GM12878 (cell line): ENCODE results near the gene LDHAL6B. TPM values are rescaled to one million over a fixed set of nuclear protein-coding genes. Genes with fewer than 3 reads are reported as not detected.

Experiments
- ATAC-seq: fragments of 200-7000 bp; cut with Tn5 transposase; 3 replicates; pipeline ENCODE4 v1.9.1; 2020; ENCODE audit warnings: mild to moderate bottlenecking, moderate library complexity
- BruUV-seq: library from RNA; stranded (reverse); fragments of 400-500 nt; replicated peaks from 2 replicates; lab custom pipeline; 2021; lab: Mats Ljungman, UMichigan
- CTCF ChIA-PET: fragments of 300-600 bp; sonication (Branson Sonifier 250); formaldehyde crosslinking; extraction: SDS; loops from one replicate; lab custom pipeline; 2021; ENCODE audit warnings: inconsistent platforms; lab: Yijun Ruan, JAX
- POLR2A ChIA-PET: fragments of 350-600 bp; formaldehyde crosslinking; extraction: SDS; loops from one replicate; lab custom pipeline; 2021; ENCODE audit warnings: inconsistent platforms; lab: Charles Lee
- RAD21 ChIA-PET: fragments of 300-600 bp; sonication (Branson Sonifier 250); formaldehyde crosslinking; loops from one replicate; lab custom pipeline; 2023; ENCODE audit warnings: antibody characterized with exemption; ENCODE audit not compliant: unreplicated experiment; lab: Charles Lee
- SMC1A ChIA-PET: fragments of 300-600 bp; sonication (Branson Sonifier 250); formaldehyde crosslinking; loops from one replicate; lab custom pipeline; 2023; ENCODE audit not compliant: unreplicated experiment, uncharacterized antibody; lab: Charles Lee
- DNase-seq: peaks from one replicate; pipeline ENCODE4 v3.0.0-alpha.2; 2011; ENCODE audit warnings: low read depth, low spot score
- FAIRE-seq: peaks from 3 replicates; lab custom pipeline; 2011; peaks lifted over from hg19 to GRCh38; lab: Jason Lieb, UNC
- H2AFZ ChIP-seq: 2 replicates; pipeline ENCODE4 v1.6.0; 2011; ENCODE audit warnings: low read depth, low read length, control low read depth; ENCODE audit not compliant: control insufficient read depth
- H3K27ac ChIP-seq: 2 replicates; pipeline ENCODE4 v1.5.1; 2011; ENCODE audit warnings: control low read depth; ENCODE audit not compliant: control insufficient read depth, insufficient read depth
- H3K27me3 ChIP-seq, 2 experiments: replicated peaks in 1 of 2; 2 replicates each; pipeline versions ENCODE4 v1.6.0 to v1.6.1; 2011; ENCODE audit warnings: low read length in 1 of 2; ENCODE audit not compliant: control insufficient read depth in 2 of 2, insufficient read depth in 2 of 2
- H3K36me3 ChIP-seq, 2 experiments: 2 replicates each; pipeline ENCODE4 v1.5.1; 2011; ENCODE audit warnings: low read length in 1 of 2; ENCODE audit not compliant: control insufficient read depth in 2 of 2, insufficient read depth in 2 of 2
- H3K4me1 ChIP-seq: 2 replicates; pipeline ENCODE4 v1.6.1; 2011; ENCODE audit warnings: mild to moderate bottlenecking, low read length, moderate library complexity, mixed read lengths; ENCODE audit not compliant: control insufficient read depth, insufficient read depth
- H3K4me2 ChIP-seq: 2 replicates; pipeline ENCODE4 v1.6.0; 2011; ENCODE audit warnings: control low read depth; ENCODE audit not compliant: control insufficient read depth, insufficient read depth
- H3K4me3 ChIP-seq: fragments of 200-600 bp; sonication (generic); 2 replicates; pipeline ENCODE4 v1.5.1; 2016
- H3K79me2 ChIP-seq: 2 replicates; pipeline ENCODE4 v1.6.0; 2011; ENCODE audit warnings: low read length; ENCODE audit not compliant: control insufficient read depth, insufficient read depth
- H3K9ac ChIP-seq: 2 replicates; pipeline ENCODE4 v1.8.0; 2011; ENCODE audit warnings: low read length, control low read depth, mixed read lengths; ENCODE audit not compliant: control insufficient read depth, insufficient read depth
- H3K9me3 ChIP-seq: replicated peaks from 3 replicates; pipeline ENCODE4 v1.5.1; 2011; ENCODE audit warnings: mild to moderate bottlenecking, low read length; ENCODE audit not compliant: control insufficient read depth, insufficient read depth
- H4K20me1 ChIP-seq: 2 replicates; pipeline ENCODE4 v1.6.0; 2011; ENCODE audit not compliant: control insufficient read depth, insufficient read depth
- CBX3 ChIP-seq: fragments of 200-600 bp; sonication (generic); IDR thresholded peaks from 2 replicates; pipeline ENCODE4 v1.6.1; 2016; ENCODE audit warnings: low read depth, borderline replicate concordance
- JUND ChIP-seq: IDR thresholded peaks from 2 replicates; pipeline ENCODE4 v1.6.1; 2012; ENCODE audit warnings: low read depth, mild to moderate bottlenecking, low read length, improper control_type of control experiment, moderate library complexity
- MEF2B ChIP-seq: fragments of 450-650 bp; IDR thresholded peaks from 2 replicates; pipeline ENCODE4 v1.6.1; 2018; ENCODE audit warnings: mild to moderate bottlenecking, moderate library complexity; ENCODE audit not compliant: partially characterized antibody, poor library complexity, severe bottlenecking
- MXI1 ChIP-seq: fragments of 150-350 bp; IDR thresholded peaks from 2 replicates; pipeline ENCODE4 v1.6.1; 2011; ENCODE audit warnings: low read depth, mild to moderate bottlenecking, inconsistent platforms, low read length, improper control_type of control experiment
- NFIC ChIP-seq: IDR thresholded peaks from 2 replicates; pipeline ENCODE4 v1.6.1; 2012; ENCODE audit warnings: low read depth, mild to moderate bottlenecking, inconsistent platforms, low read length, moderate library complexity
- POLR2AphosphoS5 ChIP-seq: IDR thresholded peaks from 2 replicates; pipeline ENCODE4 v1.6.1; 2011; ENCODE audit warnings: mild to moderate bottlenecking, low read length, inconsistent platforms
- RAD21 ChIP-seq: IDR thresholded peaks from 2 replicates; pipeline ENCODE4 v1.6.1; 2011; ENCODE audit warnings: mild to moderate bottlenecking, low read depth, low read length, moderate library complexity; ENCODE audit not compliant: insufficient read depth
- RFX5 ChIP-seq: IDR thresholded peaks from 2 replicates; pipeline ENCODE4 v1.6.1; 2011; ENCODE audit warnings: low read depth, low read length, improper control_type of control experiment
- SMAD1 ChIP-seq: fragments of 450-650 bp; IDR thresholded peaks from 2 replicates; pipeline ENCODE4 v1.6.1; 2018; ENCODE audit warnings: mild to moderate bottlenecking, low read depth; ENCODE audit not compliant: partially characterized antibody
- STAT1 ChIP-seq: fragments of 450-650 bp; conservative IDR thresholded peaks from 2 replicates; pipeline ENCODE4 v1.6.1; 2014; ENCODE audit warnings: antibody characterized with exemption, mild to moderate bottlenecking
- TCF3 ChIP-seq: IDR thresholded peaks from 2 replicates; pipeline ENCODE4 v1.6.1; 2012; ENCODE audit warnings: low read depth, mild to moderate bottlenecking, low read length, borderline replicate concordance; ENCODE audit not compliant: insufficient read depth
- USF1 ChIP-seq: IDR thresholded peaks from 2 replicates; pipeline ENCODE4 v1.6.1; 2011; ENCODE audit warnings: borderline replicate concordance, low read depth, mild to moderate bottlenecking, moderate library complexity, mixed read lengths, low read length; ENCODE audit not compliant: insufficient read depth; ENCODE audit errors: extremely low read length
- ZNF217 ChIP-seq: fragments of 450-650 bp; IDR thresholded peaks from 2 replicates; pipeline ENCODE4 v1.6.1; 2017; ENCODE audit warnings: antibody characterized with exemption, mild to moderate bottlenecking
- WGBS: methylation state at CpG from one replicate; pipeline ENCODE4 v1.1.6; 2016; ENCODE audit warnings: low lambda C conversion rate; ENCODE audit not compliant: insufficient replicate concordance, insufficient coverage; ENCODE audit errors: missing lambda C conversion rate; 5-methylcytosine and 5-hydroxymethylcytosine counted together
- in situ Hi-C: fragments of 300-500 bp; cut with MboI; formaldehyde crosslinking; loops from 9 replicates; pipeline ENCODE4 v1.14.3; 2018; ENCODE audit warnings: mixed read lengths
- intact Hi-C: fragments of 100-400 bp; cut with micrococcal nuclease; formaldehyde crosslinking; loops from one replicate; pipeline ENCODE4 v1.14.2; 2022; ENCODE audit not compliant: unreplicated experiment
- polyA plus RNA-seq, 11 experiments: library from polyadenylated mRNA; depleted of rRNA in 4 of 11; unstranded in 6 of 11; stranded (reverse) in 5 of 11; fragments of >200 nt; fragmentation: Nextera tagmentation in 4 of 11; fragmentation: Illumina TruSeq in 1 of 11; extraction: Ambion mirVana in 4 of 11; extraction: Trizol in 1 of 11; gene quantifications; 1 replicate in 1 of 11; 2 replicates in 10 of 11; pipeline versions ENCODE4 v1.2.1 to v1.2.3, GENCODE V29; 2011 to 2016; ENCODE audit warnings: inconsistent platforms in 2 of 11, missing spikeins in 2 of 11, low read depth in 1 of 11
- total RNA-seq, 4 experiments: library from RNA; depleted of rRNA in 3 of 4; stranded (reverse); fragments of >200 nt in 3 of 4; fragmentation: Illumina TruSeq in 1 of 4; extraction: Trizol in 1 of 4; gene quantifications; 2 replicates each; pipeline versions ENCODE4 v1.2.1 to v1.2.3, GENCODE V29; 2013 to 2021

The LDHAL6B gene
- total and polyA plus RNA-seq, 10 of the 15 experiments (the other 5 are each of a cell fraction or from before 2014, with no cell fraction given) = 0.33 to 0.66 TPM; not detected in 8

- TF ChIP-seq SMAD1 = no peak
- no peak for TF ChIP-seq NFIC
- TF ChIP-seq TCF3 = no peak
- no peak for TF ChIP-seq RAD21
- TF ChIP-seq ZNF217 = no peak
- TF ChIP-seq MXI1 = no peak
- no peak for TF ChIP-seq JUND
- TF ChIP-seq STAT1 = no peak
- TF ChIP-seq RFX5 = no peak
Observed at GRCh38 chr15:59240036-59240435, 33.4 kb downstream of the LDHAL6B start (continued).

GRCh38 chr15:59242649-59243048 is 36.0 kb downstream of the LDHAL6B start:
- no TSS peak for BruUV-seq
- SMC1A ChIA-PET = interaction anchor here (1.1 to 6.5 kb wide), 4 partner anchors 13 to 239 kb away, joined by 4 to 91 read pairs (median 56); no protein-coding TSS in a partner anchor
- Histone ChIP-seq H3K27ac (no peak overlapping the region), H3K4me2 (no peak overlapping the region), H3K79me2 (peaks cover 29% of the 10 kb centered on the region), H4K20me1 (no peaks in the 10 kb centered on the region), H3K9me3 (no peaks in the 10 kb centered on the region), H3K4me1 (peaks cover 28% of the 10 kb centered on the region), H2AFZ (no peak overlapping the region), H3K27me3 (no peaks in the 10 kb centered on the region), H3K9ac (no peak overlapping the region), H3K4me3 (no peak overlapping the region), H3K36me3 (peaks cover 3 to 34% of the 10 kb centered on the region in 2 experiments; a peak in 3 of 4 replicates)
- CTCF ChIA-PET = interaction anchor here (6.9 kb wide), 1 partner anchor 169 kb away, joined by 83 read pairs; no protein-coding TSS in a partner anchor
- POLR2A ChIA-PET = interaction anchor here (2.7 kb wide), 1 partner anchor 58 kb away, joined by 10 read pairs; no protein-coding TSS in a partner anchor
- FAIRE-seq (no peak), DNase-seq (no peak), ATAC-seq (no peak)
- 90% methylated on average over 2 of the region's 2 CpGs for WGBS
- no peak for TF ChIP-seq CBX3
- TF ChIP-seq USF1 = no peak
- no peak for TF ChIP-seq SMAD1
- no peak for TF ChIP-seq NFIC
- TF ChIP-seq POLR2AphosphoS5 = no peak
- no peak for TF ChIP-seq JUND
- no peak for TF ChIP-seq MEF2B
- RAD21 ChIA-PET = interaction anchor here (7.0 to 8.6 kb wide), 2 partner anchors 56 to 169 kb away, joined by 54 to 99 read pairs; no protein-coding TSS in a partner anchor
- in situ Hi-C loops (loop anchor here (5.0 kb wide), 1 partner anchor 170 kb away; no protein-coding TSS in a partner anchor), intact Hi-C loops (loop anchor here (10.0 kb wide), 1 partner anchor 258 kb away; the partner anchor contains the start of gene RNF111)
